Activated CD8-positive, alpha-beta T cell treated with anti-CD3 and anti-CD28 coated beads, Interleukin-2, amount 10 ng/mL, durations not matched to agents 7 days and 5 days (primary cell): ENCODE results near the gene NSFL1C. TPM values are rescaled to one million over a fixed set of nuclear protein-coding genes. Genes with fewer than 3 reads are reported as not detected.
A peak's percentile ranks its signal among the peaks of the same experiment; 100 is the strongest.
"Not testable (repeated sequence)": the region's sequence is repeated elsewhere in the genome, so short reads cannot be mapped to it uniquely, and the experiment has no call there.

Experiments used
- ATAC-seq: fragments of 150-1000 bp; cut with Tn5 transposase; one replicate; pipeline ENCODE4 v1.10.0; 2021; ENCODE audit warnings: moderate library complexity
- CTCF ChIA-PET: fragments of 350-600 bp; sonication (Branson Sonifier 250); formaldehyde crosslinking; loops from one replicate; lab custom pipeline; 2021; ENCODE audit warnings: antibody characterized with exemption; lab: Charles Lee
- POLR2A ChIA-PET: fragments of 350-600 bp; sonication (Branson Sonifier 250); formaldehyde crosslinking; loops from one replicate; lab custom pipeline; 2021; ENCODE audit warnings: antibody characterized with exemption; lab: Charles Lee
- DNase-seq: peaks from one replicate; pipeline ENCODE4 v3.0.0-alpha.2; 2020
- H3K27ac Mint-ChIP-seq: one replicate; pipeline ENCODE4 v1.8.0; 2021; ENCODE audit warnings: mild to moderate bottlenecking, mixed read lengths
- H3K27me3 Mint-ChIP-seq: one replicate; pipeline ENCODE4 v1.8.0; 2021; ENCODE audit warnings: low read depth, mixed read lengths
- H3K36me3 Mint-ChIP-seq: one replicate; pipeline ENCODE4 v1.8.0; 2021; ENCODE audit warnings: low read depth, mixed read lengths
- H3K4me1 Mint-ChIP-seq: one replicate; pipeline ENCODE4 v1.8.0; 2021; ENCODE audit warnings: low read depth, mixed read lengths
- H3K4me3 Mint-ChIP-seq: one replicate; pipeline ENCODE4 v1.8.0; 2021; ENCODE audit warnings: mild to moderate bottlenecking, mixed read lengths
- H3K9me3 Mint-ChIP-seq: one replicate; pipeline ENCODE4 v1.8.0; 2022; ENCODE audit warnings: mixed read lengths; ENCODE audit not compliant: insufficient read depth
- total RNA-seq, 2 experiments: library from RNA; stranded (reverse); gene quantifications; one replicate each; pipeline ENCODE4 v1.2.3, GENCODE V29; 2021

Gene NSFL1C
- total RNA-seq, 2 experiments from 2014 or later = 60.5 to 67.8 TPM

- H3K4me3 Mint-ChIP-seq, ATAC-seq, H3K27ac Mint-ChIP-seq, POLR2A ChIA-PET: not testable (repeated sequence)
- peaks cover 32% of the 10 kb centered on the region for H3K27me3 Mint-ChIP-seq
- peaks cover 30% of the 10 kb centered on the region for H3K4me1 Mint-ChIP-seq
- CTCF ChIA-PET = interaction anchor here (1.2 kb wide), 1 partner anchor 82 kb away, joined by 3 read pairs; no protein-coding TSS in a partner anchor
- peaks cover 20% of the 10 kb centered on the region for H3K9me3 Mint-ChIP-seq
- peaks cover 13% of the 10 kb centered on the region for H3K36me3 Mint-ChIP-seq
- peak; percentile 9 for DNase-seq
These were observed 66.8 kb downstream of the NSFL1C start for GRCh38 chr20:1399678-1400366.

GRCh38 chr20:1398185-1398584 lies 68.5 kb downstream of the NSFL1C start:
- H3K27me3 Mint-ChIP-seq = peaks cover 30% of the 10 kb centered on the region
- H3K27ac Mint-ChIP-seq, H3K4me3 Mint-ChIP-seq, POLR2A ChIA-PET, ATAC-seq: not testable (repeated sequence)
- H3K36me3 Mint-ChIP-seq = peaks cover 13% of the 10 kb centered on the region
- CTCF ChIA-PET = interaction anchor here (1.3 to 1.7 kb wide), 2 partner anchors 73 to 105 kb away, joined by 3 to 7 read pairs; no protein-coding TSS in a partner anchor
- peaks cover 42% of the 10 kb centered on the region for H3K4me1 Mint-ChIP-seq
- H3K9me3 Mint-ChIP-seq = peaks cover 13% of the 10 kb centered on the region
- DNase-seq = peak; percentile 6

GRCh38 chr20:1397710-1398109 lies 68.9 kb downstream of the NSFL1C start:
- H3K4me3 Mint-ChIP-seq = no peak overlapping the region
- ChIA-PET POLR2A (no interaction called here), CTCF (interaction anchor here (1.3 to 1.7 kb wide), 3 partner anchors 39 to 106 kb away, joined by 3 to 7 read pairs (median 4); no protein-coding TSS in a partner anchor)
- ATAC-seq (no peak), DNase-seq (peak; percentile 20)
- peaks cover 41% of the 10 kb centered on the region for H3K4me1 Mint-ChIP-seq
- H3K27ac Mint-ChIP-seq = no peak overlapping the region
- H3K9me3 Mint-ChIP-seq = peaks cover 11% of the 10 kb centered on the region
- H3K36me3 Mint-ChIP-seq = peaks cover 13% of the 10 kb centered on the region
- peaks cover 30% of the 10 kb centered on the region for H3K27me3 Mint-ChIP-seq

GRCh38 chr20:1396702-1397101 lies 69.9 kb downstream of the NSFL1C start:
- no peak for ATAC-seq
- Mint-ChIP-seq H3K4me1 (peaks cover 36% of the 10 kb centered on the region), H3K27ac (no peak overlapping the region), H3K4me3 (no peak overlapping the region), H3K9me3 (peaks cover 3% of the 10 kb centered on the region), H3K27me3 (peaks cover 30% of the 10 kb centered on the region), H3K36me3 (peaks cover 12% of the 10 kb centered on the region)
- ChIA-PET POLR2A (no interaction called here), CTCF (interaction anchor here (1.3 kb wide), 2 partner anchors 40 to 72 kb away, joined by 3 to 4 read pairs; no protein-coding TSS in a partner anchor)
- DNase-seq = peak; percentile 23

- CTCF ChIA-PET = no interaction called here
- POLR2A ChIA-PET = no interaction called here
- peaks cover 30% of the 10 kb centered on the region for H3K27me3 Mint-ChIP-seq
- no peak for DNase-seq
- H3K36me3 Mint-ChIP-seq = peaks cover 15% of the 10 kb centered on the region
- H3K9me3 Mint-ChIP-seq = peaks cover 3% of the 10 kb centered on the region
- H3K27ac Mint-ChIP-seq = no peak overlapping the region
- H3K4me1 Mint-ChIP-seq = peaks cover 39% of the 10 kb centered on the region
- ATAC-seq = no peak
- H3K4me3 Mint-ChIP-seq = no peak overlapping the region
These were observed 70.4 kb downstream of the NSFL1C start for GRCh38 chr20:1396264-1396663.

- DNase-seq (no peak), ATAC-seq (no peak)
- peaks cover 3% of the 10 kb centered on the region for H3K9me3 Mint-ChIP-seq
- peaks cover 26% of the 10 kb centered on the region for H3K27me3 Mint-ChIP-seq
- POLR2A ChIA-PET = no interaction called here
- H3K36me3 Mint-ChIP-seq = peaks cover 28% of the 10 kb centered on the region
- CTCF ChIA-PET = interaction anchor here (0.6 to 1.4 kb wide), 2 partner anchors 42 to 109 kb away, joined by 3 read pairs; no protein-coding TSS in a partner anchor
- H3K4me3 Mint-ChIP-seq = no peak overlapping the region
- peaks cover 55% of the 10 kb centered on the region for H3K4me1 Mint-ChIP-seq
- no peak overlapping the region for H3K27ac Mint-ChIP-seq
These were observed 72.0 kb downstream of the NSFL1C start for GRCh38 chr20:1394686-1395085.

- H3K4me1 Mint-ChIP-seq = peaks cover 66% of the 10 kb centered on the region
- peak overlapping the region; percentile 88 for H3K4me3 Mint-ChIP-seq
- DNase-seq (no peak), ATAC-seq (no peak)
- POLR2A ChIA-PET = interaction anchor here (1.1 to 2.6 kb wide), 2 partner anchors 74 to 81 kb away, joined by 3 to 9 read pairs; partner anchors contain the start of gene NSFL1C
- CTCF ChIA-PET = interaction anchor here (0.7 to 5.8 kb wide), 5 partner anchors 9 to 73 kb away, joined by 3 to 45 read pairs (median 15); partner anchors contain the start of gene NSFL1C
- H3K27me3 Mint-ChIP-seq = peaks cover 19% of the 10 kb centered on the region
- peaks cover 32% of the 10 kb centered on the region for H3K36me3 Mint-ChIP-seq
- peaks cover 3% of the 10 kb centered on the region for H3K9me3 Mint-ChIP-seq
- H3K27ac Mint-ChIP-seq = peak overlapping the region; percentile 91
These were observed 73.2 kb downstream of the NSFL1C start for GRCh38 chr20:1393507-1393882.

GRCh38 chr20:1392693-1393506 lies 73.7 kb downstream of the NSFL1C start, which contains the start of gene FKBP1A:
FKBP1A (minus strand) TSS chr20:1393054; CDS start chr20:1392998, 56 bp downstream.
- Mint-ChIP-seq H3K27me3 (peaks cover 17% of the 10 kb centered on the region), H3K9me3 (peaks cover 3% of the 10 kb centered on the region), H3K4me1 (peaks cover 72% of the 10 kb centered on the region), H3K27ac (peak within 1 kb of the TSS; percentile 91), H3K36me3 (peaks cover 36% of the 10 kb centered on the region), H3K4me3 (peak within 1 kb of the TSS; percentile 88)
- ATAC-seq (peak; percentile 84), DNase-seq (peak; percentile 93)
- CTCF ChIA-PET = interaction anchor here (0.7 to 5.8 kb wide), 10 partner anchors 9 to 111 kb away, joined by 3 to 45 read pairs (median 10); partner anchors contain the start of genes NSFL1C and SDCBP2
- POLR2A ChIA-PET = interaction anchor here (1.1 to 2.6 kb wide), 3 partner anchors 36 to 80 kb away, joined by 3 to 10 read pairs (median 9); partner anchors contain the start of gene NSFL1C

GRCh38 chr20:1392443-1392692 lies 74.3 kb downstream of the NSFL1C start:
- peak; percentile 13 for ATAC-seq
- peak overlapping the region; percentile 81 for H3K27ac Mint-ChIP-seq
- peak overlapping the region; percentile 86 for H3K4me3 Mint-ChIP-seq
- peak; percentile 30 for DNase-seq
- H3K27me3 Mint-ChIP-seq = peaks cover 16% of the 10 kb centered on the region
- ChIA-PET CTCF (interaction anchor here (0.7 to 5.8 kb wide), 14 partner anchors 10 to 284 kb away, joined by 3 to 45 read pairs (median 6); partner anchors contain the start of genes NSFL1C and SDCBP2), POLR2A (interaction anchor here (0.9 to 2.6 kb wide), 4 partner anchors 15 to 75 kb away, joined by 3 to 10 read pairs (median 8); partner anchors contain the start of gene NSFL1C)
- peaks cover 76% of the 10 kb centered on the region for H3K4me1 Mint-ChIP-seq
- peaks cover 3% of the 10 kb centered on the region for H3K9me3 Mint-ChIP-seq
- peaks cover 38% of the 10 kb centered on the region for H3K36me3 Mint-ChIP-seq
